T-helper 2 cell treated with Interferon-gamma antibody and Interleukin-4, amounts not matched to agents 100 ng/mL and 5 ng/mL, for 36 hours (primary cell): Measurements from ENCODE around the gene KCNJ10. TPM values are rescaled to one million over a fixed set of nuclear protein-coding genes. Genes with fewer than 3 reads are reported as not detected.

Experiments
- intact Hi-C: fragments of 100-400 bp; cut with micrococcal nuclease; formaldehyde crosslinking; loops from one replicate; pipeline ENCODE4 v1.15.1; 2023
- total RNA-seq: library from RNA; stranded (reverse); gene quantifications from 2 replicates; pipeline ENCODE4 v1.2.3, GENCODE V29; 2022

The KCNJ10 gene
- total RNA-seq, 1 donor from 2014 or later = not detected

- intact Hi-C loops = no loop called here
Observed at GRCh38 chr1:159972443-159973205, 97.3 kb downstream of the KCNJ10 start.

GRCh38 chr1:159970932-159971342 is 99.0 kb downstream of the KCNJ10 start:
- intact Hi-C loops = no loop called here

- intact Hi-C loops = no loop called here
Observed at GRCh38 chr1:159968901-159969300, 101.1 kb downstream of the KCNJ10 start.

GRCh38 chr1:159965263-159965662 is 104.7 kb downstream of the KCNJ10 start:
- intact Hi-C loops = no loop called here

- intact Hi-C loops = no loop called here
Observed at GRCh38 chr1:159964144-159964543, 105.8 kb downstream of the KCNJ10 start.

- intact Hi-C loops = no loop called here
Observed at GRCh38 chr1:159962176-159962575, 107.8 kb downstream of the KCNJ10 start.

GRCh38 chr1:159961636-159962035 is 108.3 kb downstream of the KCNJ10 start:
- intact Hi-C loops = no loop called here

GRCh38 chr1:159960721-159961381 is 109.1 kb downstream of the KCNJ10 start:
- intact Hi-C loops = no loop called here

- intact Hi-C loops = no loop called here
Observed at GRCh38 chr1:159959451-159959850, 110.5 kb downstream of the KCNJ10 start.

- intact Hi-C loops = no loop called here
Observed at GRCh38 chr1:159958719-159959380, 111.1 kb downstream of the KCNJ10 start.

GRCh38 chr1:159957824-159958268 is 112.1 kb downstream of the KCNJ10 start:
- intact Hi-C loops = no loop called here

GRCh38 chr1:159955456-159955855 is 114.5 kb downstream of the KCNJ10 start:
- intact Hi-C loops = no loop called here

- intact Hi-C loops = no loop called here
Observed at GRCh38 chr1:159953536-159954515, 116.1 kb downstream of the KCNJ10 start, which contains the start of gene SLAMF9. Gene SLAMF9, minus strand, starts transcription at chr1:159954237. Its CDS starts 100 bp downstream, at chr1:159954137.

GRCh38 chr1:159952932-159953331 is 117.0 kb downstream of the KCNJ10 start:
- intact Hi-C loops = no loop called here

GRCh38 chr1:159951551-159951950 is 118.4 kb downstream of the KCNJ10 start:
- intact Hi-C loops = no loop called here

- intact Hi-C loops = no loop called here
Observed at GRCh38 chr1:159951016-159951415, 118.9 kb downstream of the KCNJ10 start.

GRCh38 chr1:159949981-159950381 is 120.0 kb downstream of the KCNJ10 start:
- intact Hi-C loops = no loop called here

GRCh38 chr1:159949123-159949522 is 120.8 kb downstream of the KCNJ10 start:
- intact Hi-C loops = no loop called here
